HUDEP-2 (cell line): ENCODE results near the gene CAPN14.

Experiments used
- DNase-seq, 76 experiments: peaks; one replicate each; lab custom pipeline; 2025; ENCODE audit not compliant: unreplicated experiment in 76 of 76; lab: John Stamatoyannopoulos, UW

Gene CAPN14

DNA sequence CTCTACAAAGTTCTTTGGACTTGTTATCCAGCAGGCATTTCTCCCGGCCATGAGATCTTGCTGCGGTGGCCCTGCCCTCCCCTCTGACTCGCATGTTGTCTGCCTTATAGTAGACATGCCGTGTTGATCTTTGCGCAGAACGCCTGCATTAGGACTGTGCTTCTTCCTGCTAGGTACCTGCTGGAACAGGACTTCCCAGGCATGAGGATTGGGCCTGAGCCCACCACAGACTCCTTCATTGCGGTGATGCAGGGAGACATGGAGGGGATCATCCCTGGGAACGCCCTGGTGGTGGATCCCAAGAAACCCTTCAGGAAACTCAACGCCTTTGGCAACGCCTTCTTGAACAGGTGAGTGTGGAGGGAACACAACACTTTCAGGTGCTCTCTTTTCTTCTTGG, 26.8 kb upstream of the CAPN14 start:
- no peak for DNase-seq

DNA sequence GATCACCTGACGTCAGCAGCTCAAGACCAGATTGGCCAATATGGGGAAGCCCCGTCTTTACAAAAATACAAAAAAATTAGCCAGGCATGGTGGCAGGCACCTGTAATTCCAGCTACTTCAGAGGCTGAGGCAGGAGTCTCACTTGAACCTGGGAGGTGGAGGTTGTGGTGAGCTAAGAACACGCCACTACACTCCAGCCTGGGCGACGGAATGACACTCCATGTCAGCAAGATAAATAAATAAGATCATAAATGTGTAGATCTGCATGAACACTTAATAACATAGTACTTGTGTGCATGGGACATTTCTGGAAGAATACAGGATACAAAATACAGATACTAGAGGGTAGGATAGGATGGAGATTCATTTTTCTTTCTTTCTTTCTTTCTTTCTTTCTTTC, 25.7 kb upstream of the CAPN14 start:
- no peak for DNase-seq

DNA sequence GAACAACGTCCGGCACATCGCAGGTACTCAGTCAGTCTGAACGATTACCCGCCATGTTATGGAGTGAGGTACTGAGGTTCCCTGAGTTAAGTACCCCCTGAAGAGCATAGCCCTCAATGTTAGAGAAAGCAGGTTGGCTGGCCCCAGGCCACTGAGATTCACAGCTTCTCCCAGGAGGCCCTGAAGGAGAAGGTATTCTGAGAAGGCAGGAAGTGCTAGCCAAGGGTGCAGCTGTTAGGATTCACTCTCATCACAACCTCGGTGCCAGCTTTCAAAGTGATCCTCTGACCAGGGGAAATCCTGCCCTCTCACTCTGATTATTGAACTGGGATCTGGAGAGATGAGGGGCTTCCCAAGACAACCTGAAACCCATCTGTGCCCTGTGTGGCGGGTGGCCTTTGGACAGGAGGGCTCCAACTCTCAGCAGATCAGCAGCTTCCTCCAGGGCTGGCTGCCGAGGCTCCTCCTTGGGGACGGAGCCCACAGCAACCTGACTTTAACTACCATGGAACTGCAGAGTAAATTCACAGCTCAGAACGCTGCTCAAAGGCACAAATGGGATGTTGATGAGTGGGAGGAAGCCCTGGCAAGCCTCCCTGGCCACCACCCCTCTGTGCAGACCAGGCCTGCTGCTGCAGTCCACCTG, 24.4 kb upstream of the CAPN14 start:
- no peak for DNase-seq

DNA sequence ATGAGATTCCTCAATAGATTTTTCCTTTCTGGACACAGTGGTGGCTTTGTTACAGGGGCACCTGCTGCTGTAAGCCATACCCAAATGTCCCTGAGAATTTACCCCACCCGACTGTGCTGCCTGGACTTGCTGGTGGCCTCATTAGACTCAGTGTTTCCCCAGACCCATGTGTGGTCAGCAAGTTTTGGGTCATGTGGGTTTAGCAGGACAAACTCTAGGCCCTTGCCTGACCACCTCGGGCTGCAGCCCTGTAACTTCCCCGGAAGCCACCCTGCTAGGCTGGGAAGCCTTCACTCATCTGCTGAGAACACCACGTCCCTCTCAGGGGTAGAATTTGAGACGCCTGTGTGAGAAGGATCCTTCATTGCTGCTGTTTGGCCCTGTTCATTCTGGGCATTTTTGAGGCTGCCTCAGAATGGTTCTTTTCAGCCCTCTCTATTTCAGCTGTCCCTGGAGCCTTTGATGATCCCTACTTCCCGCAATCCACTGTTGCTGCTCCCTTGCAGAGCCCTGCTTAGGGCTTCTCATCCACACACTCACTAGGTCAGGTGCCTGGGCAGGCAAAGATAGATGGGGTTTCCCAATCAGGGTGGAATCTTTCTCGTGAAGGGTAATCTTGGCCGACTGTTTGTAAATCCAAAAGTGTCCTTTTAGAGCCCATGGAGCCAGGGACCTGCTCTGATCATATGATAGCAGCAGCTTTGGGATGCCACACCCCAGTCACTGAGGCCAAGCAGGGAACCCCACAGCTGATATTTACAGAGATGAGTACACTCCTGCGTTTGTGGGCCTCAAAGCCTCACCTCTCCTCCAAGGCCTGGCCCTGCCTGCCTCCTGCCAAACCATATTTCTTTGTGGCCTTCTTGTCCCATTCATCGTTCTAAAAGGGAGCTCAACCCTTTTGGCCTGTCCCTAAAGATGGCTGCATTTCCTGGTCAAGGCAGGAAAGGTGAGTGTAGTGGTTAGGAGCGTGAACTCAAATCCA, 23.4 kb upstream of the CAPN14 start:
- DNase-seq, result no peak

DNA sequence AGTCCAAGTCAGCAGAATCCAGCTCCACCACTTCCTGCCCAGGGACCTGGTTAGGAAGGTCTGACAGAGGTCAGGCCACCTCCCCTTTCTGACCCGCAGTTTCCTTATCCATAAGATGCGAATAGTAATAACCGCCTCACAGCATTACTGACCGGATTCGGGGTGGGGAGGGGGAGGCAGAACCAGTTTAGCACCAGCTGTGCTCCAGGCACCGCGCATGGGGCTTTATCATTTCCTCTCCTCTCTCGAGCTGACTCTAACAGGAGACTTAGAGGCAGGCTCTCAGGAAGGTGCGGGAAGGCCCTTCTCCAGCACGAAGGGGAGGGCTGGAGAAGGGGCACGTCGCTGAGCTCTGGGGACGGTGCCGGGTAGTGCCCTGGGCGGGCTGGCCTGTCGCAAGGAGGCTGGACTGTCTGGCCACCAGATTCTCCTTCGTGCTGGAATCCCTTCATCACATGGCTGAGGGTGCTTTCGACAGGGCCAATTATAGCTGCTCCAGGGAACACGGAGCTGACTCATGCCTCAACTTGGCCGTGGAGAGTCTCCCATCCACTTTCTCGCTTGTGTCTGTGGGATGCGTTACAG, 22.4 kb upstream of the CAPN14 start:
- no peak for DNase-seq

DNA sequence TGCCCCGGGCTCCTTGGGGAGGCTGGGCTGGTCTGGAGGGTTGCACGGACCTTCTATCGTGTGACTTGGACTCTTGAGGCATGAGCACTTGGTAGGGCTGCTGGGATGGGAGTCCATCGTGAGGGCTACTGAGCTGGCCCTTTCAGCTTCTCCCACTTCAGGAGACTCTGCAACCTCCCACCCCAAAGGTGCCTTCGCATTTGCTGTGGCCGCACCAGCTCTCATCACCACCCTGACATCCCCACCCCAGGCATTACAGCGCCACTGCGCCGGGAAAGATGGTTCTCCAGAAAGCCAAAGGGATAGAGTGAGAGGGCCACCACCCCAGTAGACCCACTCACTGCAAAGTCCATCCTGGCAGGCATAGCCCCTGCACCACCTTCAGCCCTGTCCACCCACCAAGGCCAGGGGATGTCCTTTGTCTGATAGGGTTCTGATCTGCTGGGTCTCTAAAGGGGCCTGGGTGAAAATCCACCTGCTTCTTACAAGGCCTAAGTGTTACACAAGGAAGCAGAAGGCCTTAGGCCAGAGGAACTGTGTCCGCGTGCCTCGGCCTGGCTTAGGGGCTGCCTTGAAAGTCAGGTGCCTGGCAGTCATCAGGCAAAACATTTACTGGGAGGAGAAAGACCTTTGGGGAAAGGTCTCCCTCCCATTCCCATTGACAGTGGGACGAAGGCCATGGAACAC, 21.7 kb upstream of the CAPN14 start:
- no peak for DNase-seq

DNA sequence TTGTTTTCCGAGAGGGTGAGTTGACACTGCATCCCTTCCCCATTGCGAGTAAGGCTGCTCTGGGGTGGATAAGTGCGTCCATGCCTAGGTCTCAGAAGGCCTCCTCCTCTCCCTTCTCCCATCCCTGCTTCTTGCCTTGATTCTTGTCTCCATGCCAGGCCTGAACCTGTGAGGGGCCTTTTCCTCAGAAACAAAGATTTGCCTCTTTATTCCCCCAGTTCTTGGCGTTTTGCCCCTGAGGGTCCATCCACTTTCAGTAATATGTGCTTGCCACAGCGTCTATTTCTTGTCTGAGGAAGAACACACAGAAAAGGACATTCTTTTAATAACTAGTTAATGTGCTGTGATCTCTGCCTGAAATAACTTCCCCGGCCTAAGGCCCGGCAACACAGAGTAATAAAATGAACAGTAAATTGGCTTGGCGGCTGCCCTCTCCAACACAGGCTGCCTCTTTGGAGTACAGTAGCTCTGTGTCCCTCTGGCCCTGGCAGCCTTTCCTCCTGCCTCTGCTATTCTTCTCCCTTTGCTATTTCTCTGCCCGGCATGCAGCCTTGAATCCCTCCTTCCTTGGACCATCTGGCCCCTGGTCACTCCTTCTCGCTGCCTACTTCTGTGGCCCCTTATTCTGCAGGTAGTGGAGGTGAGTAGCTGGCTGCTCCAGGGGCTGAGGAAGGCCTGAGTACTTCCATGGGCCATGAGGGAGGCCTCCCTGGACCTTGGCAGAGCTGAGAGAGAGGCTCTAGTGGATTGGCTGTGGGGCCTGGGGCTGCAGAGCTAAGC, 21.0 kb upstream of the CAPN14 start:
- DNase-seq, result no peak

DNA sequence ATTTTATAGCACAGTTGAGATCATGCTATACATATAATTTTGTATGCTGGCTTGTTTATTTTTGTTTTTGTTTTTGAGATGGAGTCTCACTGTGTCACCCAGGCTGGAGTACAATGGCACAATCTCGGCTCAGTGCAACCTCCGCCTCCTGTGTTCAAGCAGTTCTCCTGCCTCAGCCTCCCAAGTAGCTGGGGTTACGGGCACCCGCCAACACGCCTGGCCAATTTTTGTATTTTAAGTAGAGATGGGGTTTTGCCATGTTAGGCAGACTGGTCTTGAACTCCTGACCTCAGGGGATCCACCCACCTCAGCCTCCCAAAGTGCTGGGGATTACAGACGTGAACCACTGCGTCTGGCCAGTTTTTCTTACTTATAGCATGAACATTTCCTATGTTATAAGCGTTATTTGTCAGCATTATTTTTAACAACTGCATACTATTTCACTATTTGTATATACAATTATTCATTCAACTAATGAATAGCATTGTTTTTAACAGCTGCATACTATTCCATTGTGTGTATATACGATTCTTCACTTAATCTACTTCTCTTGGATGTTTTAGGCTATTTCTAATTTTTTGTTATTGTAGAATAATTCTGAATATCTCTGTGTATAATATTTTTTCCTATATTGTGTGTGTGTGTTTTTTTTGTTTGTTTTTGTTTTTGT, 20.2 kb upstream of the CAPN14 start:
- DNase-seq, result no peak

DNA sequence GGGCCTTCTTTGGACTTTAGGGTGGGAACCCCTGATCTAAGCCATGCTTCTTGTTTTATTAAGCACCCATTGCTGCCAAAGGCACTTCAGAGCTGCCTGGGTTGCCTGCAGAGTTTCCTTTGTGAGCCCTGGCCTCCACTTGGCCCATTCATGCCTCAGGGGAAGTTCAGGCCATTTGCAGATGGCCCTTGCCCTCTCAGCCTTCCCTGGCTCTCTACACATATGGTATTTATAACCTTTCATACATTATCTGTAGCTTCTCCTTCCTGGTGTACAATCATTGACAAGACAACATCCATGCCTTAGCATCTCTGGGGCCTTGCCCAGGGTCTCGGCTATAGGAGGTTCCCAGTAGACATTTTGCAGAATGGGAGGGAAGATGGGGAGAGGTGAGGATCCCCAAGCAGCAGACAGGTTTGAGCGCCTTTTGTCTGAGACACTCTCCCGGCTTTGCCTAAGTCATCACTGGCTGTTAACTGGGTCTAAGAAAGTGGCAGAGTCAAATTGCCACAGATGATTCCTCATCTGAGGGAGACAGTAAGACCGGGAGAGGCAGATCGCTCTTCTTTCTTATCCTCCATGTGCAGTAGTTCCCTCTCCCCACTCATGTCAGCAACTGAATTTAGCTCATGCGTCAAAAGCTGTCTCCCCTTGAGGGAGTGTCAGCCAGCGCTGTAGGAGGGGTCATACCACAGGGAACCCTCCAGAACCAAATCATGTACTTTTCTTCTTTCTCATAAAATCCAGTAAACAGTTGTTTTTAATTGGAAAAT, 19.3 kb upstream of the CAPN14 start:
- no peak for DNase-seq

DNA sequence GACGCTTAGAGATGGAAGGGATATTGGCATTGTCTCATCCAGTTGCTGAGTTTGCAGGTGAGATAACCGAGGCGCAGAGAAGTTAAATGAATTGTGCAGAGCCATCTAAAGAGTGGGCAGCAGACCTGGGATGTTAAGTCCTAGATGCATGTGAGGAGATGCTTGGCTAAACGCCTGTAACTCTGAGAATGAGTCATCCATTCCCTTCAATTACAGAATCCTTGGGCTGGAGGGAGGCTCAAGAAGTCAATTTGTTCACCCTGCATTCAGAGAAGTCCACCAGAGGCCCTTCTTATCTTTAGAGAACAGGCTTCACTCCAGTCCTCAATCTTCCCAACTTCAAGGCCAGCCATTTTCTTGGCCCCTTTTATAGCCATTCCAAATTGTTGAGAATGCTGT, 18.2 kb upstream of the CAPN14 start:
- peak in 16 of 76 experiments; percentile 3 to 69 (median 26) for DNase-seq

DNA sequence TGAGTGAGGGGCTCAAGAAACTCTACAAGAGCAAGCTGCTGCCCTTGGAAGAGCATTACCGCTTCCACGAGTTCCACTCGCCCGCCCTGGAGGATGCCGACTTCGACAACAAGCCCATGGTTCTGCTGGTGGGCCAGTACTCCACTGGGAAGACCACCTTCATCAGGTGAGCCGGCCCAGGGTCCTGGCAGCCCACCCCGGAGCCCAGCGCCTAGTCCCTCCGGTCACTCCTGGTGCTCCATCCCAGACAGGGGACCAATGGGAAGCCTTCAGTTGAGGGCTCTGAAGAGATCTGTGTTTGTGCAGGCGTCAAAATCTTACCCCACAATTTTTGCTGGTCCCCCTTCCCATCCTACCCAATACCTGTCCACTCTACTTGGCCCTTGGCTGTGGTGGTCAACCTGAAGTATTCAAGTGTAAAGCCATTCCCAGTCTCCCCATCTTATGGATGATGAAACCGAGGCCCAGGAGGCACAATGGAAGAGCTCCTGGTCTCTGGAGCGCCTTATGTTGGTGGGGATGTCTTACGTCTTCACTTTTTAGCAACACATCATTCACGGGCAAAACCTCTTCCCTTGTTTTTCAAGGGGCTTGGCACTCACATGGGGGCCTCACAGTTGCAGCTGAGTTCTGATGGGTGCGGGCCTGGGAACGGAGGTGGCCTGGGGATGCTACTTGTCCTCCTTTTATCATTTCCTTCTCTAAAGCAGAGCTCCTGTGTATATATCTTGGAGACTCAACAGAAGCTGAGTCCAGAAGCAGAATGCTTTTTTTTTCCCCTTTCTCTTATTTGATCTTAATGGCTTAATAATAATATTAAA, 17.6 kb upstream of the CAPN14 start:
- no peak for DNase-seq

DNA sequence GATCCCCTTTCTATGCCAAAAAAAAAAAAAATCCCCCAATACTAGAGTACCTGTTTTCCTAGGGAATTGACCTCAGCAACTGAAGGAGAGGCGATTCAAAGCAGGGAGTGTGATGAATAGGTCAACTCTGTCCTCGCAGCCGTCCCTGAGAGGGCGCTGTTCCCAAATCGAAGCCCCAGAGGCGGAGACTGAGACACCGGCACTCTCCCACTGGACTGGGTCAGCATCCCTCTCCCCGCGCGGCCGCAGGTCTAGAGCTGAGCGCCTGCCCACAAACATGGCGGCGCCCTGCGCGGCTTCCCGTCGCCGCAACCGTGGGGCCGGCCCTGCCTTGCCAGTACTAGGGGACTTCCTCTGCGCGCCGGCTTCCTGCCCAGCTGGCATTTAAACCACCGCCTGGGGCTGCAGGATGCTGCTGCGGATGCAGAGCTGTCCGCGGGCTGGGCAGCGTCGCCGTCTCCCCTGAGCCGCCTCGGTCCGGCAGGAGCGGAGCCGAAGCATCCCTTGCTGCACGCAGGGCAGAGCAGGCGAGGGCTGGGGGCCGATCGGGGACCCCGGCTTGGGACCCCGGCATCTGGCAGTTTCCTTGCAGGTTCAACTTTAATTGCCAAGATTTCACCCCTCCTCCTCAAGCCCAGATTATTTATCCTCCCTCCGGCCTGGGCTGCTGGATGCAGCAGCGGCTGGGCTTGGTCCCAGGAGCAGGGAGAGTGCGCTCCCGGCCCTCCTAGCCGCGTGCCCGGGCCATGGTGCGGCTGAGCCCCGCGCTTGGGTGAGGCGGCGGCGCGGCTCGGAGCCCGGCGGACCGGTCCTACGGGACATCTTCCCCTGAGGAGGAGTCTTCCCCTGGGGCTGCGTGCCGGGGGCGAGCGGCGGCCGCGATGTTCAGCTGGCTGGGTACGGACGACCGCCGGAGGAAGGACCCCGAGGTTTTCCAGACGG, 16.7 kb upstream of the CAPN14 start, which contains the start of gene EHD3:
Gene EHD3, plus strand, starts transcription at position 412 of the 942 bp plus-strand sequence. Its CDS starts 470 bp downstream, at position 882.
- peak in 58 of 76 experiments; percentile 4 to 81 (median 52) for DNase-seq

DNA sequence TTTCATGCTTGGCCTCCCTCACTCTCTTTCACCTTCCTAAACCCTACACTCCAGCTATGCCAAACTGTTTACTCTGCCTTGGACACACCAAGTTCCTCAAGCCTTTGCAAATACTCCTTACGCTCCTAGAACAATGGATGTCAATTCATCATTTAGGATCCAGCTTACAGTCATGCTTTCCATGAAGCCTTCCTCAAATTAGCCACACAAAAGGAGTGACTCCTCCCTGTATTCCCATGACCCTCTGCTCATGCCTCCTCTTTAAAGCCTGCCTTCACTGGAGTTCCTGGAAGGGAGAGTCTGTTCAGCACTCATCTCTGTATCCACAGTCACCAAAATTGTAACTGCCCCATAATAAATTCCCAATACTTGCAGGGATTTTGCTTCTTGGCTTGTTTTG, 15.9 kb upstream of the CAPN14 start:
- no peak for DNase-seq

DNA sequence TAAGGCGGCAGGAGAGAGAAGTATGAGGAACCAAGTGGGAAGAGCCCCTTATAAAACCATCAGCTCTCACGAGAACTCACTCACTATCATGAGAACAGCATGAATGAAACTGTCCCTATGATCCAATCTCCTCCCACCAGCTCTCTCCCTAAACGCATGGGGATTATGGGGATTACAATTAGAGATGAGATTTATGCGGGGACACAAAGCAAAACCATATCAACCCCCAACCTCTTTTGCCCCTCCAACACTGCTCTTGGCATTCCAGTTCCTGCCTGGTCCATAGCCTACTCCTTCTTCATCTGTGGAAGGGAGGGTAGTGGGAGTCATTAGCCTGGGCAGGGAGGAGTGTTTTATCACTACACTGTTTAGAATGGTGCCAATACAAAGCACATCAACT, 15.3 kb upstream of the CAPN14 start:
- DNase-seq, result no peak

DNA sequence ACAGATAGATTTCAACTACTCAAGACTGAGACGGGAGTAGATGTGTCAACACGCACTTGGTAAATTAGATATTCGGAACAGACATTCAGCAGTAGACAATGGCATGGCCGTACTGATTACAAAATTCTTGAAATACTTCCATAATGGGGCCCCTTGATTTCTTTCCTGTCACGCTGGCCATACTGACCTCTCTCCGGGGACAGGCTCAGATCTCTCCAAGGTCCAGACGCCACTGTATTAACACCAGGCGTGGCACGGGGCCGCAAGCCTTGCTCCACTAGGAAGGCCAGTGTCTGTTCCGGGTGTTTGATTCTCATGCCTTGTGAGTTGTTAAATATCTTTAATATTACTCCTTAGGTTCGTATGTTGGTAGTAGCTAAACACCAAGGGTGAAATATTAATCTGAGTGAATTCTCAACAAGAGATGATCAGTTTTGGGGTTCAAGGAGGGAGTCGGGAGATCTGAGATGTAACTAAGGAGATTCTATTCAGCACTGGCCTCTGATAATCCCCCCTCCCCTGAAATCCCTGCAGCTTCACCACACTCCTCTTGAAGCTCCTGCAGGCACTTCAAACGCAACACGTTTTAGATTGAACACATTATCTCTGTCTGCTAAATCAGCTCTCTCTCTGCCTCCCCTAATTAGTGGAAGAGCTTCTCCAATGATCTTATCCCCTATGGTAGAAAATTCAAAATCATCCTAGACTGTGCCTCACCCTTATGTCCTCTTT, 14.4 kb upstream of the CAPN14 start:
- DNase-seq, result no peak

DNA sequence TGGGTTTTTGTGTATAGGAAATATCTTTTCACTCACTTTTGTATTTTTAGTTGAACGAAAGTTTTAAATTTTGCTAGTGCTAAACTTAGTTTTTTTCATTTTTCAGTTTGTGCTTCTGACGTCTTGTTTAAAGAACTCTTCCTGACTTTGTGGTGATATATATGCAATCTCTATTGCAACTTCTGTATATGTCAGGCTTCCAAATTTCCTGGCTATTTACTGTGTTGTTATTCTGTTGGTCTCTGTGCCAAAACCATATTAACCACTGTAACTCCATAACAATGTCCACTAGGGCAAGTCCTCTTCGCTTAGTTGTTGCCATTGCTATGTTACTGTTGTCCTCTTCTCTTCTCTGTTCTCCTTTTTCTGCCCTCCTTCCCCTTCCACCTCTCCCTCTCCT, 13.4 kb upstream of the CAPN14 start:
- no peak for DNase-seq
